GM19035 (cell line): ENCODE data around the gene PDLIM7.
"Not testable (repeated sequence)": the region's sequence is repeated elsewhere in the genome, so short reads cannot be mapped to it uniquely, and the experiment has no call there.

Experiments used
- ATAC-seq: cut with Tn5 transposase; IDR thresholded peaks from one replicate; pipeline ENCODE4 v1.9.1; 2021; ENCODE audit not compliant: unreplicated experiment

PDLIM7 gene

GRCh38 chr5:177497292-177498012 lies at the start of gene PDLIM7:
TSS of gene PDLIM7 (minus strand) at chr5:177497604. CDS start at chr5:177496512, 1,092 bp downstream.
- peak; percentile 79 for ATAC-seq

GRCh38 chr5:177546258-177546741 lies 48.9 kb upstream of the PDLIM7 start:
- no peak for ATAC-seq

GRCh38 chr5:177545487-177546257 lies 48.3 kb upstream of the PDLIM7 start:
- ATAC-seq, result no peak

GRCh38 chr5:177542816-177543465 lies 45.5 kb upstream of the PDLIM7 start:
- ATAC-seq, result no peak

- no peak for ATAC-seq
Observed at GRCh38 chr5:177540438-177540837, 43.0 kb upstream of the PDLIM7 start.

- ATAC-seq, result no peak
Observed at GRCh38 chr5:177539411-177539810, 42.0 kb upstream of the PDLIM7 start.

GRCh38 chr5:177538876-177539275 lies 41.5 kb upstream of the PDLIM7 start:
- ATAC-seq, result no peak

- ATAC-seq, result no peak
Observed at GRCh38 chr5:177537389-177538361, 40.3 kb upstream of the PDLIM7 start.

- ATAC-seq, result no peak
Observed at GRCh38 chr5:177536386-177536785, 39.0 kb upstream of the PDLIM7 start.

- ATAC-seq, result no peak
Observed at GRCh38 chr5:177535125-177535524, 37.7 kb upstream of the PDLIM7 start.

GRCh38 chr5:177534433-177534832 lies 37.0 kb upstream of the PDLIM7 start:
- not testable (repeated sequence) for ATAC-seq

GRCh38 chr5:177531209-177531940 lies 34.0 kb upstream of the PDLIM7 start:
- ATAC-seq, result no peak

GRCh38 chr5:177530638-177531037 lies 33.2 kb upstream of the PDLIM7 start:
- ATAC-seq, result no peak

GRCh38 chr5:177529247-177530203 lies 32.1 kb upstream of the PDLIM7 start:
- ATAC-seq, result no peak

GRCh38 chr5:177528631-177529030 lies 31.2 kb upstream of the PDLIM7 start:
- ATAC-seq, result no peak

- no peak for ATAC-seq
Observed at GRCh38 chr5:177527595-177527994, 30.2 kb upstream of the PDLIM7 start.

GRCh38 chr5:177526791-177527190 lies 29.4 kb upstream of the PDLIM7 start:
- ATAC-seq, result no peak

- no peak for ATAC-seq
Observed at GRCh38 chr5:177526191-177526590, 28.8 kb upstream of the PDLIM7 start.
